HEK293 (cell line): ENCODE results near the gene ZCCHC24.
A peak's percentile ranks its signal among the peaks of the same experiment; 100 is the strongest.

Experiments used
- CTCF ChIA-PET: fragments of 350-600 bp; formaldehyde crosslinking; extraction: SDS; loops from one replicate; lab custom pipeline; 2021; ENCODE audit warnings: antibody characterized with exemption; lab: Yijun Ruan, JAX
- POLR2A ChIA-PET: fragments of 300-600 bp; formaldehyde crosslinking; extraction: SDS; loops from one replicate; lab custom pipeline; 2020; ENCODE audit warnings: antibody characterized with exemption, inconsistent platforms; lab: Yijun Ruan, JAX
- H3K27ac ChIP-seq: fragments of 200-500 bp; sonication (Bioruptor generic); 2 replicates; pipeline ENCODE4 v1.5.1; 2014; ENCODE audit warnings: low read depth, low read length, control low read depth, inconsistent platforms; ENCODE audit errors: extremely low read depth
- H3K36me3 ChIP-seq, 2 experiments: fragments of 200-500 bp in 1 of 2; sonication (Bioruptor generic) in 1 of 2; 1 replicate in 1 of 2; 2 replicates in 1 of 2; pipeline ENCODE4 v1.5.1; 2014 to 2017; ENCODE audit warnings: inconsistent platforms in 2 of 2, low read length in 2 of 2; ENCODE audit not compliant: control insufficient read depth in 2 of 2, insufficient read depth in 1 of 2
- H3K4me1 ChIP-seq: fragments of 200-500 bp; sonication (Bioruptor generic); 2 replicates; pipeline ENCODE4 v1.5.1; 2014; ENCODE audit warnings: mild to moderate bottlenecking, low read length, inconsistent platforms; ENCODE audit not compliant: control insufficient read depth, insufficient read depth
- H3K4me3 ChIP-seq: 2 replicates; pipeline ENCODE4 v1.5.1; 2011; ENCODE audit warnings: low read depth, mild to moderate bottlenecking, control low read depth, low read length, moderate library complexity
- H3K9me3 ChIP-seq: fragments of 200-500 bp; sonication (Bioruptor generic); 2 replicates; pipeline ENCODE4 v1.5.1; 2014; ENCODE audit warnings: low read depth, low read length, inconsistent platforms; ENCODE audit not compliant: control insufficient read depth, insufficient read depth
- ELK4 ChIP-seq: IDR thresholded peaks from 2 replicates; pipeline ENCODE4 v1.6.1; 2011; ENCODE audit warnings: mild to moderate bottlenecking, low read depth, low read length, borderline replicate concordance
- PRDM4 ChIP-seq: fragments of 450-650 bp; formaldehyde crosslinking; IDR thresholded peaks from 2 replicates; pipeline ENCODE4 v1.5.1; 2017; ENCODE audit warnings: missing biosample characterization, missing genetic modification characterization
- SP7 ChIP-seq: fragments of 450-650 bp; formaldehyde crosslinking; IDR thresholded peaks from 2 replicates; pipeline ENCODE4 v1.5.1; 2016; ENCODE audit warnings: missing biosample characterization, missing genetic modification characterization
- ZBTB17 ChIP-seq: fragments of 450-650 bp; formaldehyde crosslinking; IDR thresholded peaks from 2 replicates; pipeline ENCODE4 v1.5.1; 2016; ENCODE audit warnings: missing biosample characterization, missing genetic modification characterization
- ZFP3 ChIP-seq: fragments of 450-650 bp; formaldehyde crosslinking; IDR thresholded peaks from 2 replicates; pipeline ENCODE4 v1.5.1; 2016; ENCODE audit warnings: low read depth, missing biosample characterization, missing genetic modification characterization
- ZNF138 ChIP-seq: fragments of 450-650 bp; formaldehyde crosslinking; IDR thresholded peaks from 2 replicates; pipeline ENCODE4 v1.5.1; 2016; ENCODE audit warnings: missing biosample characterization, missing genetic modification characterization, borderline replicate concordance
- ZNF148 ChIP-seq: fragments of 450-650 bp; formaldehyde crosslinking; IDR thresholded peaks from 2 replicates; pipeline ENCODE4 v1.5.0; 2017; ENCODE audit warnings: missing biosample characterization, missing genetic modification characterization, borderline replicate concordance
- ZNF292 ChIP-seq: fragments of 450-650 bp; formaldehyde crosslinking; IDR thresholded peaks from 2 replicates; pipeline ENCODE4 v1.5.1; 2016; ENCODE audit warnings: low read depth, missing biosample characterization, missing genetic modification characterization, borderline replicate concordance
- ZNF311 ChIP-seq: fragments of 450-650 bp; formaldehyde crosslinking; IDR thresholded peaks from 2 replicates; pipeline ENCODE4 v1.5.1; 2017; ENCODE audit warnings: missing biosample characterization, missing genetic modification characterization, borderline replicate concordance
- ZNF624 ChIP-seq: fragments of 450-650 bp; formaldehyde crosslinking; IDR thresholded peaks from 2 replicates; pipeline ENCODE4 v1.5.1; 2017; ENCODE audit warnings: missing biosample characterization, missing genetic modification characterization
- ZNF658 ChIP-seq: fragments of 450-650 bp; formaldehyde crosslinking; IDR thresholded peaks from 2 replicates; pipeline ENCODE4; 2016; ENCODE audit warnings: missing biosample characterization, missing genetic modification characterization
- ZNF664 ChIP-seq: fragments of 450-650 bp; formaldehyde crosslinking; IDR thresholded peaks from 2 replicates; pipeline ENCODE4 v1.5.1; 2016; ENCODE audit warnings: missing biosample characterization, missing genetic modification characterization
- ZNF704 ChIP-seq: fragments of 450-650 bp; formaldehyde crosslinking; IDR thresholded peaks from 2 replicates; pipeline ENCODE4 v1.5.1; 2016; ENCODE audit warnings: missing biosample characterization, missing genetic modification characterization
- ZNF76 ChIP-seq: fragments of 450-650 bp; formaldehyde crosslinking; IDR thresholded peaks from 2 replicates; pipeline ENCODE4; 2016; ENCODE audit warnings: low read depth, missing biosample characterization, missing genetic modification characterization, borderline replicate concordance
- ZNF776 ChIP-seq: fragments of 450-650 bp; formaldehyde crosslinking; IDR thresholded peaks from 2 replicates; pipeline ENCODE4 v1.5.0; 2017; ENCODE audit warnings: missing biosample characterization, missing genetic modification characterization, borderline replicate concordance
- ZNF791 ChIP-seq: fragments of 450-650 bp; formaldehyde crosslinking; IDR thresholded peaks from 2 replicates; pipeline ENCODE4 v1.5.1; 2016; ENCODE audit warnings: missing biosample characterization, missing genetic modification characterization
- ZNF843 ChIP-seq: fragments of 450-650 bp; formaldehyde crosslinking; IDR thresholded peaks from 2 replicates; pipeline ENCODE4 v1.5.1; 2016; ENCODE audit warnings: missing biosample characterization, missing genetic modification characterization
- TF ChIP-seq, protein P1 (sequence below): fragments of 450-650 bp; formaldehyde crosslinking; IDR thresholded peaks from 2 replicates; pipeline ENCODE4 v1.5.1; 2017; ENCODE audit warnings: missing biosample characterization, missing genetic modification characterization

ZCCHC24 gene

DNA sequence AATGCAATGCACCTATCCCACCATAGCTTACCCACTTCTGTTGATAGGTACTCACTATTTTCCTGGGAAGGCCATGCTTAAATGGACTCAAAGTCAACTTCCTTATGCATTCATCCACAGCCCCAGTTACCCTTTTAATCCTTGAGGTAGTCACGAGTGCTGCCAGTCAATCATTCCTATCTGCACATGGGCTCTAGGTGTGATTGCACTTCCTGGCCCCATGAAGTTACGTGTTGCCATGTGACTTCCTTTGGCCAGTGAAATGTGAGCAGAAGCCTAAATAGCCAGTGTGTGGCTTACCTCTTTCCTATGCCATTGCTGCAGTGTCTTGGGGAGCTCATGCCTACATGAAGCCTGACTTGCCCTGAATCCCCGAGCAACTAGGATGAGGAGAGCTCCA, 43.4 kb upstream of the ZCCHC24 start:
- no peaks in the 10 kb centered on the region for H3K9me3 ChIP-seq
- no peak overlapping the region for H3K4me3 ChIP-seq
- no peaks in the 10 kb centered on the region for H3K36me3 ChIP-seq
- ChIA-PET CTCF (interaction anchor here (0.6 to 4.4 kb wide), 8 partner anchors 10 to 115 kb away, joined by 3 to 85 read pairs (median 6); no protein-coding TSS in a partner anchor), POLR2A (interaction anchor here (2.4 kb wide), 1 partner anchor 44 kb away, joined by 7 read pairs; the partner anchor contains the start of gene ZCCHC24)
- H3K27ac ChIP-seq, result no peak overlapping the region
- no peaks in the 10 kb centered on the region for H3K4me1 ChIP-seq
- TF ChIP-seq ZNF292 (tag by site-specific recombination) (no peak), ZNF704 (tag by site-specific recombination) (no peak), ZBTB17 (tag by site-specific recombination) (peak; percentile 36; the same call in 1 of the 2 replicates), SP7 (tag by site-specific recombination) (no peak)

- TF ChIP-seq ZNF148 (tag by site-specific recombination) (no peak), ZFP3 (no peak), ZNF664 (tag by site-specific recombination) (no peak), ZNF311 (tag by site-specific recombination) (no peak), ZNF624 (tag by site-specific recombination) (no peak), ZNF658 (tag by site-specific recombination) (no peak), ZNF776 (tag by site-specific recombination) (no peak), ZNF76 (no peak), PRDM4 (tag by site-specific recombination) (no peak), ELK4 (no peak), ZNF843 (no peak), ZNF791 (no peak), ZNF138 (tag by site-specific recombination) (no peak)
- TF ChIP-seq, protein P1, sequence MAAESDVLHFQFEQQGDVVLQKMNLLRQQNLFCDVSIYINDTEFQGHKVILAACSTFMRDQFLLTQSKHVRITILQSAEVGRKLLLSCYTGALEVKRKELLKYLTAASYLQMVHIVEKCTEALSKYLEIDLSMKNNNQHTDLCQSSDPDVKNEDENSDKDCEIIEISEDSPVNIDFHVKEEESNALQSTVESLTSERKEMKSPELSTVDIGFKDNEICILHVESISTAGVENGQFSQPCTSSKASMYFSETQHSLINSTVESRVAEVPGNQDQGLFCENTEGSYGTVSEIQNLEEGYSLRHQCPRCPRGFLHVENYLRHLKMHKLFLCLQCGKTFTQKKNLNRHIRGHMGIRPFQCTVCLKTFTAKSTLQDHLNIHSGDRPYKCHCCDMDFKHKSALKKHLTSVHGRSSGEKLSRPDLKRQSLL (tag by site-specific recombination), result no peak
- TF ChIP-seq, all 188 proteins: peak for 0
- no peak overlapping the region for H3K27ac ChIP-seq
- CTCF ChIA-PET, result interaction anchor here (0.6 to 4.4 kb wide), 16 partner anchors 9 to 114 kb away, joined by 3 to 85 read pairs (median 5); partner anchors contain the start of gene ZCCHC24
- no peaks in the 10 kb centered on the region for H3K4me1 ChIP-seq
- H3K4me3 ChIP-seq, result no peak overlapping the region
- H3K36me3 ChIP-seq, result no peaks in the 10 kb centered on the region
- POLR2A ChIA-PET, result interaction anchor here (1.4 to 2.4 kb wide), 2 partner anchors 44 to 140 kb away, joined by 4 to 7 read pairs; partner anchors contain the start of gene ZCCHC24
- no peaks in the 10 kb centered on the region for H3K9me3 ChIP-seq
These were observed 42.9 kb upstream of the ZCCHC24 start for GRCh38 chr10:79488336-79488735.
